HCT116 (cell line): ENCODE data around the gene SRP68. TPM values are rescaled to one million over a fixed set of nuclear protein-coding genes. Genes with fewer than 3 reads are reported as not detected.

ENCODE experiments used
- ATAC-seq: fragments of 200-7000 bp; cut with Tn5 transposase; 2 replicates; pipeline ENCODE4 v1.9.1; 2020; ENCODE audit warnings: mild to moderate bottlenecking, moderate library complexity
- BruUV-seq: library from RNA; stranded (reverse); fragments of 400-500 nt; replicated peaks from 2 replicates; lab custom pipeline; 2021; lab: Mats Ljungman, UMichigan
- CTCF ChIA-PET: fragments of 300-600 bp; sonication (Branson Sonifier 250); formaldehyde crosslinking; loops from one replicate; lab custom pipeline; 2021; ENCODE audit warnings: antibody characterized with exemption; lab: Charles Lee
- POLR2A ChIA-PET: fragments of 300-600, 350-600 bp; sonication (Branson Sonifier 250); formaldehyde crosslinking; loops from one replicate; lab custom pipeline; 2021; ENCODE audit warnings: antibody characterized with exemption; lab: Charles Lee
- RAD21 ChIA-PET, 2 experiments: fragments of 300-600 bp; sonication (Branson Sonifier 250); formaldehyde crosslinking; loops; one replicate each; lab custom pipeline; 2023; ENCODE audit warnings: low total read pairs in 2 of 2; ENCODE audit not compliant: uncharacterized antibody in 2 of 2, unreplicated experiment in 2 of 2, low non-redundant PET in 1 of 2; lab: Charles Lee
- DNase-seq: peaks from one replicate; pipeline ENCODE4 v3.0.0-alpha.2; 2010; ENCODE audit warnings: low read depth, low spot score
- H2AFZ ChIP-seq: fragments of 200-600 bp; shearing (Covaris generic), sonication (generic); 2 replicates; pipeline ENCODE4 v1.6.1; 2017; ENCODE audit warnings: low read depth, mixed run types, mixed read lengths, antibody characterized with exemption, low read length; ENCODE audit not compliant: poor library complexity, severe bottlenecking
- H3K27ac ChIP-seq: 2 replicates; pipeline ENCODE4 v1.5.1; 2012; ENCODE audit warnings: low read depth, low read length
- H3K27me3 ChIP-seq: fragments of 200-600 bp; sonication (generic); 2 replicates; pipeline ENCODE4 v1.6.1; 2016; ENCODE audit warnings: mixed run types, low read length, mixed read lengths; ENCODE audit not compliant: insufficient read depth
- H3K36me3 ChIP-seq, 2 experiments: fragments of 200-500 bp in 1 of 2; fragments of 200-600 bp in 1 of 2; sonication (Bioruptor generic) in 1 of 2; sonication (generic) in 1 of 2; 2 replicates each; pipeline versions ENCODE4 v1.5.1 to v1.6.1; 2014 to 2016; ENCODE audit warnings: low read length in 2 of 2, inconsistent platforms in 1 of 2, mixed read lengths in 1 of 2, mixed run types in 1 of 2; ENCODE audit not compliant: insufficient read depth in 2 of 2, control insufficient read depth in 1 of 2
- H3K4me1 ChIP-seq, 2 experiments: fragments of 200-600 bp in 1 of 2; sonication (generic) in 1 of 2; 2 replicates each; pipeline versions ENCODE4 v1.5.1 to v1.6.1; 2012 to 2017; ENCODE audit warnings: low read length in 2 of 2, inconsistent platforms in 1 of 2, mild to moderate bottlenecking in 1 of 2, mixed read lengths in 1 of 2, mixed run types in 1 of 2, moderate library complexity in 1 of 2; ENCODE audit not compliant: insufficient read depth in 2 of 2, control insufficient read depth in 1 of 2
- H3K4me2 ChIP-seq: fragments of 200-600 bp; sonication (generic); 2 replicates; pipeline ENCODE4 v1.6.1; 2017; ENCODE audit warnings: mixed run types, low read length, mixed read lengths
- H3K4me3 ChIP-seq, 2 experiments: fragments of 200-600 bp in 1 of 2; sonication (generic) in 1 of 2; replicated peaks in 1 of 2; 2 replicates each; pipeline ENCODE4 v1.5.1; 2011 to 2016; ENCODE audit warnings: low read length in 2 of 2, control low read depth in 1 of 2, low read depth in 1 of 2, mild to moderate bottlenecking in 1 of 2, mixed read lengths in 1 of 2, mixed run types in 1 of 2
- H3K79me2 ChIP-seq: fragments of 200-600 bp; sonication (generic); 2 replicates; pipeline ENCODE4 v1.6.1; 2017; ENCODE audit warnings: mild to moderate bottlenecking, mixed run types, low read length, moderate library complexity, mixed read lengths; ENCODE audit not compliant: insufficient read depth
- H3K9ac ChIP-seq: fragments of 200-600 bp; sonication (generic); 2 replicates; pipeline ENCODE4 v1.6.1; 2016; ENCODE audit warnings: low read length, mixed read lengths
- H3K9me2 ChIP-seq: fragments of 200-600 bp; sonication (generic), shearing (Covaris generic); 2 replicates; pipeline ENCODE4 v1.6.1; 2017; ENCODE audit warnings: mixed run types, mild to moderate bottlenecking, moderate library complexity; ENCODE audit not compliant: insufficient read depth
- H3K9me3 ChIP-seq, 2 experiments: fragments of 200-500 bp in 1 of 2; fragments of 200-600 bp in 1 of 2; sonication (Bioruptor generic) in 1 of 2; sonication (generic) in 1 of 2; 2 replicates each; pipeline ENCODE4 v1.6.1; 2014 to 2017; ENCODE audit warnings: low read length in 2 of 2, mixed read lengths in 2 of 2, inconsistent platforms in 1 of 2, low read depth in 1 of 2, mild to moderate bottlenecking in 1 of 2, mixed run types in 1 of 2, moderate library complexity in 1 of 2; ENCODE audit not compliant: control insufficient read depth in 1 of 2, insufficient read depth in 1 of 2
- H4K20me1 ChIP-seq: fragments of 200-600 bp; sonication (generic), shearing (Covaris generic); 2 replicates; pipeline ENCODE4 v1.6.1; 2017; ENCODE audit warnings: mixed run types, mild to moderate bottlenecking, moderate library complexity; ENCODE audit not compliant: insufficient read depth
- EGR1 ChIP-seq: IDR thresholded peaks from 2 replicates; pipeline ENCODE4 v1.6.1; 2012; ENCODE audit warnings: low read depth
- ELF1 ChIP-seq: IDR thresholded peaks from 2 replicates; pipeline ENCODE4 v1.6.1; 2012; ENCODE audit warnings: low read depth, borderline replicate concordance
- EZH2 ChIP-seq: fragments of 200-600 bp; sonication (generic); IDR thresholded peaks from 2 replicates; pipeline ENCODE4 v1.6.1; 2017; ENCODE audit warnings: antibody characterized with exemption, mixed run types
- EZH2phosphoT487 ChIP-seq: fragments of 200-600 bp; IDR thresholded peaks from 2 replicates; pipeline ENCODE4 v1.6.1; 2018; ENCODE audit warnings: antibody characterized with exemption, borderline replicate concordance
- FOSL1 ChIP-seq: IDR thresholded peaks from 2 replicates; pipeline ENCODE4 v1.6.1; 2012; ENCODE audit warnings: low read depth
- MAX ChIP-seq: IDR thresholded peaks from 2 replicates; pipeline ENCODE4 v1.6.1; 2012
- POLR2AphosphoS5 ChIP-seq: IDR thresholded peaks from 2 replicates; pipeline ENCODE4 v1.6.1; 2011; ENCODE audit warnings: mild to moderate bottlenecking, low read depth, low read length, moderate library complexity
- SP1 ChIP-seq: IDR thresholded peaks from 2 replicates; pipeline ENCODE4 v1.6.1; 2012; ENCODE audit warnings: low read depth
- TCF7L2 ChIP-seq: IDR thresholded peaks from 2 replicates; pipeline ENCODE4 v1.7.0; 2011; ENCODE audit warnings: borderline replicate concordance, inconsistent platforms; ENCODE audit not compliant: insufficient read depth, insufficient read length; ENCODE audit errors: extremely low read depth
- ZNF274 ChIP-seq: fragments of 200-500 bp; sonication (Bioruptor generic); IDR thresholded peaks from 2 replicates; pipeline ENCODE4 v1.6.1; 2014; ENCODE audit warnings: mild to moderate bottlenecking, low read depth, low read length, inconsistent platforms
- intact Hi-C: fragments of 100-400 bp; cut with micrococcal nuclease; formaldehyde crosslinking; loops from 2 replicates; pipeline ENCODE4 v1.10.0; 2022
- total RNA-seq: library from RNA; stranded (reverse); gene quantifications from one replicate; pipeline ENCODE4 v1.2.1, GENCODE V29; 2021; ENCODE audit not compliant: unreplicated experiment
- TF ChIP-seq, protein P1 (sequence below), 3 experiments: fragments of 200-600 bp in 1 of 3; sonication (generic) in 1 of 3; IDR thresholded peaks in 2 of 3; conservative IDR thresholded peaks in 1 of 3; 2 replicates each; pipeline ENCODE4 v1.5.1; 2012 to 2017; ENCODE audit warnings: low read depth in 2 of 3, low read length in 2 of 3, antibody characterized with exemption in 1 of 3, borderline replicate concordance in 1 of 3, control low read depth in 1 of 3, mild to moderate bottlenecking in 1 of 3, mixed read lengths in 1 of 3, mixed run types in 1 of 3, moderate library complexity in 1 of 3; ENCODE audit not compliant: insufficient read depth in 1 of 3
- TF ChIP-seq, protein P2 (sequence below): IDR thresholded peaks from 2 replicates; pipeline ENCODE4 v1.6.1; 2011; ENCODE audit warnings: mild to moderate bottlenecking, low read length, moderate library complexity; ENCODE audit not compliant: insufficient replicate concordance; ENCODE audit errors: extremely low read depth

SRP68 gene
- total RNA-seq, 1 experiment from 2014 or later: 152 TPM

DNA sequence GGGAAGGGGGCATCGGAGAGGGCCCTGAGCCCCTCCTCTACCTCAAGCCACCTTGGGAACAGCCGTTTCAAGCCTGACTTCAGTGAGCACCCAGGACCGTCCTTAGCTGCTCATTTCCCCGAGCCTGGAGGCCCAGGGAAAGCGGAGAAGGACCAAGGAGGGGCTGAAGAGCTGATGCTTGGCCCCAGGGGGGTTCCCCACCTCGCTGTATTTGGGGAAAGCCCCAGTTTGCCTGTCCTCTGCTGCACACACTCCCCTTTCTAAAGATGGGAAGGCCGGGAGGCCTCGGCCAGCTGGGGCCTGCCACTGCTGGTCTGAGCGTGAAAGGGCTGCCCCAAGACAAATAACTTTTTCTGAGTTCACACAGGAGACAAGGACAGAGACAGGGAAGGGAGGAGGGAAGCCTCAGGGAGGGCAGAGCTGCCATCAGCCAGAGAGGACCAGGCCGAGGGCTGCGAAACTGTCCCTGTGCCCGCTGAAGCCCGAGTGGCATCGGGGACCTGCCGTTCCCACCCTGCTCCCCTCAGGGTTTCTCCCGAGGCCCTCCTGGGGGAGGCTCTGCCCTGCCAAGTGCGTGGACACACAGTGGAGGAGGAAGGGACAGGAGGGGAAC, 18.3 kb upstream of the SRP68 start:
- no TSS peak for BruUV-seq
- Histone ChIP-seq H3K9ac (no peak overlapping the region), H3K9me2 (no peaks in the 10 kb centered on the region), H3K4me3 (no peak overlapping the region), H4K20me1 (no peaks in the 10 kb centered on the region), H2AFZ (no peak overlapping the region), H3K4me1 (peaks cover 11 to 15% of the 10 kb centered on the region in 2 experiments), H3K79me2 (no peaks in the 10 kb centered on the region; the same call in 1 of the 2 replicates), H3K27me3 (no peaks in the 10 kb centered on the region), H3K27ac (no peak overlapping the region), H3K4me2 (no peak overlapping the region)
- no peak for DNase-seq
- intact Hi-C loops: no loop called here
- POLR2A ChIA-PET: no interaction called here
- RAD21 ChIA-PET: no interaction called here
- no peak for ATAC-seq
- CTCF ChIA-PET: no interaction called here
- TF ChIP-seq, protein P1, sequence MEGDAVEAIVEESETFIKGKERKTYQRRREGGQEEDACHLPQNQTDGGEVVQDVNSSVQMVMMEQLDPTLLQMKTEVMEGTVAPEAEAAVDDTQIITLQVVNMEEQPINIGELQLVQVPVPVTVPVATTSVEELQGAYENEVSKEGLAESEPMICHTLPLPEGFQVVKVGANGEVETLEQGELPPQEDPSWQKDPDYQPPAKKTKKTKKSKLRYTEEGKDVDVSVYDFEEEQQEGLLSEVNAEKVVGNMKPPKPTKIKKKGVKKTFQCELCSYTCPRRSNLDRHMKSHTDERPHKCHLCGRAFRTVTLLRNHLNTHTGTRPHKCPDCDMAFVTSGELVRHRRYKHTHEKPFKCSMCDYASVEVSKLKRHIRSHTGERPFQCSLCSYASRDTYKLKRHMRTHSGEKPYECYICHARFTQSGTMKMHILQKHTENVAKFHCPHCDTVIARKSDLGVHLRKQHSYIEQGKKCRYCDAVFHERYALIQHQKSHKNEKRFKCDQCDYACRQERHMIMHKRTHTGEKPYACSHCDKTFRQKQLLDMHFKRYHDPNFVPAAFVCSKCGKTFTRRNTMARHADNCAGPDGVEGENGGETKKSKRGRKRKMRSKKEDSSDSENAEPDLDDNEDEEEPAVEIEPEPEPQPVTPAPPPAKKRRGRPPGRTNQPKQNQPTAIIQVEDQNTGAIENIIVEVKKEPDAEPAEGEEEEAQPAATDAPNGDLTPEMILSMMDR (IDR thresholded peaks at IDR 0.05 in 2 of 3, conservative IDR thresholded peaks at IDR 0.05 in 1 of 3; ENCODE audit: borderline replicate concordance in 1 of 3, insufficient read depth in 1 of 3, low read depth in 2 of 3, low read length in 2 of 3): no peak
- no peak for TF ChIP-seq MAX
- TF ChIP-seq EZH2phosphoT487: no peak
- no peak for TF ChIP-seq SP1
- no peak for TF ChIP-seq EGR1
- TF ChIP-seq, protein P2, sequence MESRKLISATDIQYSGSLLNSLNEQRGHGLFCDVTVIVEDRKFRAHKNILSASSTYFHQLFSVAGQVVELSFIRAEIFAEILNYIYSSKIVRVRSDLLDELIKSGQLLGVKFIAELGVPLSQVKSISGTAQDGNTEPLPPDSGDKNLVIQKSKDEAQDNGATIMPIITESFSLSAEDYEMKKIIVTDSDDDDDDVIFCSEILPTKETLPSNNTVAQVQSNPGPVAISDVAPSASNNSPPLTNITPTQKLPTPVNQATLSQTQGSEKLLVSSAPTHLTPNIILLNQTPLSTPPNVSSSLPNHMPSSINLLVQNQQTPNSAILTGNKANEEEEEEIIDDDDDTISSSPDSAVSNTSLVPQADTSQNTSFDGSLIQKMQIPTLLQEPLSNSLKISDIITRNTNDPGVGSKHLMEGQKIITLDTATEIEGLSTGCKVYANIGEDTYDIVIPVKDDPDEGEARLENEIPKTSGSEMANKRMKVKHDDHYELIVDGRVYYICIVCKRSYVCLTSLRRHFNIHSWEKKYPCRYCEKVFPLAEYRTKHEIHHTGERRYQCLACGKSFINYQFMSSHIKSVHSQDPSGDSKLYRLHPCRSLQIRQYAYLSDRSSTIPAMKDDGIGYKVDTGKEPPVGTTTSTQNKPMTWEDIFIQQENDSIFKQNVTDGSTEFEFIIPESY: no peak
- no peak for TF ChIP-seq FOSL1
- no peak for TF ChIP-seq POLR2AphosphoS5
- TF ChIP-seq ELF1: no peak
- TF ChIP-seq TCF7L2: no peak
- no peak for TF ChIP-seq EZH2
- TF ChIP-seq ZNF274: no peak
- TF ChIP-seq, all 23 proteins: peak for 0
- no peaks in the 10 kb centered on the region for H3K9me3 ChIP-seq
- peaks cover 27 to 40% of the 10 kb centered on the region in 2 experiments; a peak in 3 of 4 replicates for H3K36me3 ChIP-seq
